Sigmoid colon (tissue), 7 donors: ENCODE measurements around the gene DNASE2. TPM values are rescaled to one million over a fixed set of nuclear protein-coding genes. Genes with fewer than 3 reads are reported as not detected.

Experiments used
- DNase-seq: peaks from one replicate; pipeline ENCODE4 v3.0.0-alpha.2; 2019
- H3K27ac ChIP-seq, 4 donors: fragments of 200-600 bp; sonication (generic); one replicate each; pipeline ENCODE4 v1.5.1; 2016 to 2019; ENCODE audit warnings: mild to moderate bottlenecking in 1 of 4
- H3K27me3 ChIP-seq, 3 donors: fragments of 200-600 bp; sonication (generic); one replicate each; pipeline ENCODE4 v1.5.1; 2019; ENCODE audit warnings: mild to moderate bottlenecking in 1 of 3
- H3K36me3 ChIP-seq, 4 donors: fragments of 200-600 bp; sonication (generic); one replicate each; pipeline ENCODE4 v1.5.1; 2016 to 2019
- H3K4me1 ChIP-seq, 4 donors: fragments of 200-600 bp; sonication (generic); one replicate each; pipeline ENCODE4 v1.5.1; 2017 to 2019
- H3K4me3 ChIP-seq, 4 donors: fragments of 200-600 bp; sonication (generic); one replicate each; pipeline ENCODE4 v1.5.1; 2017 to 2019; ENCODE audit warnings: mild to moderate bottlenecking in 2 of 4, moderate library complexity in 1 of 4
- H3K9me3 ChIP-seq, 4 donors: fragments of 200-600 bp in 3 of 4; sonication (generic) in 3 of 4; one replicate each; pipeline versions ENCODE4 v1.5.1 to v1.6.1; 2013 to 2019
- EP300 ChIP-seq, 4 donors: sonication (generic); formaldehyde crosslinking; IDR thresholded peaks; one replicate each; pipeline ENCODE4 v1.6.1; 2017; ENCODE audit warnings: antibody characterized with exemption in 4 of 4
- POLR2A ChIP-seq, 2 donors: fragments of 450-650 bp; IDR thresholded peaks; one replicate each; pipeline ENCODE4 v1.6.1; 2016; ENCODE audit warnings: antibody characterized with exemption in 2 of 2, mild to moderate bottlenecking in 2 of 2, moderate library complexity in 2 of 2
- POLR2AphosphoS5 ChIP-seq, 4 donors: sonication (generic); formaldehyde crosslinking; IDR thresholded peaks; one replicate each; pipeline ENCODE4 v1.6.1; 2017; ENCODE audit warnings: antibody characterized with exemption in 4 of 4
- WGBS, 2 donors: extraction: QIAGEN DNeasy Blood & Tissue Kit; methylation state at CpG; one replicate each; pipeline ENCODE4 v1.1.7; 2013; 5-methylcytosine and 5-hydroxymethylcytosine counted together
- intact Hi-C: fragments of 100-400 bp; cut with DNase I; formaldehyde crosslinking; loops from one replicate; pipeline ENCODE4 v1.15.1; 2023
- polyA plus RNA-seq, 3 donors: library from polyadenylated mRNA; stranded (reverse); fragments of 200-250 nt; gene quantifications; one replicate each; pipeline ENCODE4 v1.2.3, GENCODE V29; 2013
- total RNA-seq, 4 donors: library from RNA; depleted of rRNA; stranded (reverse); fragments of >200 nt; gene quantifications; one replicate each; pipeline ENCODE4 v1.1.0, GENCODE V29; 2016
- TF ChIP-seq, protein P1 (sequence below), 4 experiments: fragments of 450-650 bp in 3 of 4; fragments of 200-600 bp in 1 of 4; IDR thresholded peaks; one replicate each; pipeline ENCODE4 v1.5.1; 2016 to 2019; ENCODE audit warnings: antibody characterized with exemption in 4 of 4, mild to moderate bottlenecking in 3 of 4, moderate library complexity in 2 of 4
- donor health status: healthy with polysubstance abuse.
- donor health status: Bipolar disorder and iron deficiency.
- donor health status: healthy.

Gene DNASE2
- total and polyA plus RNA-seq, 7 donors = 11.4 to 45.4 (median 30.6) TPM

DNA sequence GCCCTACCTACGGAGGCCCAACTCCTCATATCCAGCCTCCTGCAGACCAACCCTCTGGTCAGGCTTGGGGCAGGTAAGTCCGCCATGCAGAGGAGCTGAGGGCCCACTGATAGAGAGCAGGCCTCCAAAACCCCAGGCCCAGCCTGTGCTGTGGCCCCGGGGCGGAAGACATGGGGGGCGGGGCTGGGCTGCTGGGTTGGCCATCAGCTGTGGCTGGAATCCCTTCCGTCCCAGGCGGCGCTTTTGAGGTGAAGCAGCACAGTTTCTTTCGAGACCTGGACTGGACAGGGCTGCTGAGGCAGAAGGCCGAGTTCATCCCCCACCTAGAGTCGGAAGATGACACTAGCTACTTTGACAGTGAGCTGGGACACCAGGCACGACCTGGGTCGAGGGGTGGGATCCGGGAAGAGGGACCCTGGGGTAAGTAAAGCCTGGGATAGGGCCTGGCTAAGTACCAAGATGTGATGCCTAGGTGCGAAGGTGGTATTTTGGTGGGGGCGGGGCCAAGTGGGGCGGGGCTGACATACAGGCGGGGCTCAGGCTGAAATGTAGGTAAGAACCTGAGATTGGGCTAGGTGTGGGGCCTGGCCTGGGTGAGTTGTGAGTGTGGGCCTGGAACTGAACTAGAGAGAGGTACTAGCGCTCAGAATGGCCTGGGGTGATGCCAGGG lies 15.4 kb downstream of the DNASE2 start:
- Histone ChIP-seq H3K27ac (no peak overlapping the region), H3K36me3 (no peaks in the 10 kb centered on the region), H3K27me3 (peaks cover 0 to 13% (median 11%) of the 10 kb centered on the region in 3 donors), H3K9me3 (no peaks in the 10 kb centered on the region), H3K4me1 (peaks cover 0 to 12% (median 9%) of the 10 kb centered on the region in 4 donors), H3K4me3 (no peak overlapping the region)
- WGBS, 2 donors = 83 to 88% methylated on average over 19 of the region's 19 CpGs
- no peak for DNase-seq
- TF ChIP-seq POLR2A (IDR thresholded peaks at IDR 0.05) (no peak), POLR2AphosphoS5 (IDR thresholded peaks at IDR 0.05) (no peak), EP300 (IDR thresholded peaks at IDR 0.05) (no peak)
- TF ChIP-seq, protein P1, sequence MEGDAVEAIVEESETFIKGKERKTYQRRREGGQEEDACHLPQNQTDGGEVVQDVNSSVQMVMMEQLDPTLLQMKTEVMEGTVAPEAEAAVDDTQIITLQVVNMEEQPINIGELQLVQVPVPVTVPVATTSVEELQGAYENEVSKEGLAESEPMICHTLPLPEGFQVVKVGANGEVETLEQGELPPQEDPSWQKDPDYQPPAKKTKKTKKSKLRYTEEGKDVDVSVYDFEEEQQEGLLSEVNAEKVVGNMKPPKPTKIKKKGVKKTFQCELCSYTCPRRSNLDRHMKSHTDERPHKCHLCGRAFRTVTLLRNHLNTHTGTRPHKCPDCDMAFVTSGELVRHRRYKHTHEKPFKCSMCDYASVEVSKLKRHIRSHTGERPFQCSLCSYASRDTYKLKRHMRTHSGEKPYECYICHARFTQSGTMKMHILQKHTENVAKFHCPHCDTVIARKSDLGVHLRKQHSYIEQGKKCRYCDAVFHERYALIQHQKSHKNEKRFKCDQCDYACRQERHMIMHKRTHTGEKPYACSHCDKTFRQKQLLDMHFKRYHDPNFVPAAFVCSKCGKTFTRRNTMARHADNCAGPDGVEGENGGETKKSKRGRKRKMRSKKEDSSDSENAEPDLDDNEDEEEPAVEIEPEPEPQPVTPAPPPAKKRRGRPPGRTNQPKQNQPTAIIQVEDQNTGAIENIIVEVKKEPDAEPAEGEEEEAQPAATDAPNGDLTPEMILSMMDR (IDR thresholded peaks at IDR 0.05) = no peak
- intact Hi-C loops = no loop called here

DNA sequence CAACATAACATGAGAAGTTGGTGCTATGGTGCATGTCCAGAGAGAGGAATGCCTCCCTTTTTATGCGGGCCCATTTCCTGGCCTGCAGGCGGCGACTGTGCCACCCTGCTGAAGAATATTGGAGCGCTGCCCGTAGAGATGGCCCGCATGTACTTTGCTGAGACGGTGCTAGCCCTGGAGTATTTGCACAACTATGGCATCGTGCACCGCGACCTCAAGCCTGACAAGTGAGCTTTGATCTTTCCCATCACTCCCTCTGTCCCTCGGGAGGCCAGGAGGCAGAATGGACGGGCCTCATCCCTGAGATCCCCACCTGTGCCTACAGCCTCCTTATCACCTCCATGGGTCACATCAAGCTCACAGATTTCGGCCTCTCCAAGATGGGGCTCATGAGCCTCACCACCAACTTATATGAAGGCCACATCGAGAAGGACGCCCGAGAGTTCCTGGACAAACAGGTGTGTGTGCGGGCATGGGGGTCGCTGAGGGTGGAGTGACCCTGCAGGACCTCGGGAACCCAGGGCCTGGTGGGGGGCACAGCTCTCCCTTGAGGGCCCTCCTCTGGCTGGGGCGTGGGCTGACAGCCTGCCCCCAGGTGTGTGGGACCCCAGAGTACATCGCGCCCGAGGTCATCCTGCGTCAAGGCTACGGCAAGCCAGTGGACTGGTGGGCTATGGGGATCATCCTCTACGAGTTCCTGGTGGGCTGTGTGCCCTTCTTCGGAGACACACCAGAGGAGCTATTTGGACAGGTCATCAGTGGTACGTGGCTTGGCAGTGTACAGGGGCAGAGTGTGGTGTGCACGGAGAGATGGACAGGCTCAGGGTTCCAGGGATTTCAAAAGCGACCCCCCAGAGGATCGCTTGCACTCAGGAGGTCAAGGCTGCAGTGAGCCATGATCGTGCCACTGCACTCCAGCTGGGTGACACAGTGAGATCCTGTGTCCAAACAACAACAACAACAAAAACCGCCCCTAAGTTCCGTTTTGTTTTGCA lies 16.2 kb downstream of the DNASE2 start:
- intact Hi-C loops = no loop called here

DNA sequence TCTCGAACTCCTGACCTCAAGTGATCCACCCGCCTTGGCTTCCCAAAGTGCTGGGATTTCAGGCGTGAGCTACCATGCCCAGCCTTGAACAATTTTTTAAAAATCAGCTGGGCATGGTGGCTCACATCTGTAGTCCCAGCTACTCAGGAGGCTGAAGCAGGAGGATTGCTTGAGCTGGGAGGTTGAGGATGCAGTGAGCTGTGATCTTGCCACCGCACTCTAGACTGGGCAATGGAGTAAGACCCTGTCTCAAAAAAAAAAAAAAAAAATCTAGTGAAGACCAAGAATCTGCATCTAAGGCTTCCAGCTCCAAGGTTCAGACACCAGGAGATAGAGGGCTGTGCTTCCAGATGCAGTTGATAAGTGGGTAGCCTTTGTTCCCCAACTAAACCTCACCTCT lies 17.1 kb downstream of the DNASE2 start:
- H3K36me3 ChIP-seq = no peaks in the 10 kb centered on the region
- H3K27ac ChIP-seq = no peak overlapping the region
- H3K4me3 ChIP-seq = no peak overlapping the region
- TF ChIP-seq POLR2A (IDR thresholded peaks at IDR 0.05) = no peak
- TF ChIP-seq POLR2AphosphoS5 (IDR thresholded peaks at IDR 0.05) = no peak
- TF ChIP-seq, protein P1 (IDR thresholded peaks at IDR 0.05) = no peak
- no peak for TF ChIP-seq EP300 (IDR thresholded peaks at IDR 0.05)
- H3K27me3 ChIP-seq = peaks cover 0 to 13% (median 11%) of the 10 kb centered on the region in 3 donors
- 87% methylated on average over 4 of the region's 4 CpGs for WGBS, 2 donors
- H3K4me1 ChIP-seq = peaks cover 0 to 12% (median 9%) of the 10 kb centered on the region in 4 donors
- DNase-seq = no peak
- intact Hi-C loops = no loop called here
- no peaks in the 10 kb centered on the region for H3K9me3 ChIP-seq

More for the DNA sequence above, 16.2 kb downstream of the DNASE2 start:
- 68 to 90% methylated on average over 34 of the region's 34 CpGs for WGBS, 2 donors
- no peak for TF ChIP-seq EP300 (IDR thresholded peaks at IDR 0.05)
- Histone ChIP-seq H3K27me3 (peaks cover 0 to 13% (median 11%) of the 10 kb centered on the region in 3 donors), H3K27ac (no peak overlapping the region), H3K36me3 (no peaks in the 10 kb centered on the region), H3K9me3 (no peaks in the 10 kb centered on the region), H3K4me1 (peaks cover 0 to 12% (median 9%) of the 10 kb centered on the region in 4 donors), H3K4me3 (no peak overlapping the region)
- no peak for DNase-seq

DNA sequence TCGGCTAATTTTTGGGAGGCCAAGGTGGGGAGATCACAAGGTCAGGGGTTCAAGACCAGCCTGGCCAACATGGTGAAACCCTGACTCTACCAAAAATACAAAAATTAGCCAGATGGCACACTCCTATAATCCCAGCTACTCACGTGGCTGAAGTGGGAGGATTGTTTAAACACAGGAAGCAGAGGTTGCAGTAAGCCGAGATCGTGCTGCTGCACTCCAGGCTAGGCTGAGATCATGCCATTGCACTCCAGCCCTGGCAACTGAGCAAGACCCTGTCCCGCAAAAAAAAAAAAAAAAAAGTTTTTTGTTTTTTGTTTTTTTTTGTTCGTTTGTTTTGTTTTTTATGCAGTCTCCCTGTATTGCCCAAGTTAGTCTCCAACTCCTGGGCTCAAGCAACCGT lies 21.7 kb downstream of the DNASE2 start:
- no peaks in the 10 kb centered on the region for H3K36me3 ChIP-seq
- H3K9me3 ChIP-seq = no peaks in the 10 kb centered on the region
- no peak overlapping the region for H3K27ac ChIP-seq
- no peaks in the 10 kb centered on the region for H3K4me1 ChIP-seq
- TF ChIP-seq EP300 (IDR thresholded peaks at IDR 0.05) (no peak), POLR2A (IDR thresholded peaks at IDR 0.05) (no peak), POLR2AphosphoS5 (IDR thresholded peaks at IDR 0.05) (no peak)
- TF ChIP-seq, protein P1 (IDR thresholded peaks at IDR 0.05) = no peak
- WGBS, 2 donors = 47 to 63% methylated on average over 7 of the region's 7 CpGs
- no peaks in the 10 kb centered on the region for H3K27me3 ChIP-seq
- intact Hi-C loops = no loop called here
- H3K4me3 ChIP-seq = no peak overlapping the region
- no peak for DNase-seq
